Astrocyte (in vitro differentiated cells and primary cell): ENCODE data around the gene FADS3.

Experiments
- CTCF ChIP-seq: IDR thresholded peaks from 2 replicates; pipeline ENCODE4 v1.5.1; 2011; ENCODE audit warnings: low read depth, mild to moderate bottlenecking, inconsistent platforms, low read length, moderate library complexity; ENCODE audit not compliant: insufficient read depth
- EZH2 ChIP-seq: IDR thresholded peaks from 2 replicates; pipeline ENCODE4 v1.6.1; 2012; ENCODE audit warnings: mild to moderate bottlenecking, low read length, inconsistent platforms; ENCODE audit not compliant: insufficient read depth

GRCh38 chr11:61870541-61871031, 20.8 kb downstream of the FADS3 start:
- TF ChIP-seq CTCF (no peak), EZH2 (no peak)
